Adrenal gland (tissue), 12 donors: ENCODE data around the gene LCOR. TPM values are rescaled to one million over a fixed set of nuclear protein-coding genes. Genes with fewer than 3 reads are reported as not detected.
"Not testable (repeated sequence)": the region's sequence is repeated elsewhere in the genome, so short reads cannot be mapped to it uniquely, and the experiment has no call there.

Experiments
- DNase-seq, 7 donors: peaks; one replicate each; pipeline ENCODE4 v3.0.0-alpha.2; 2019 to 2020
- H3K27ac ChIP-seq, 5 donors: fragments of 200-600 bp; sonication (generic) in 4 of 5; 1 replicate in 3 of 5; 2 replicates in 2 of 5; pipeline versions ENCODE4 v1.5.1 to v1.8.0; 2016 to 2020; ENCODE audit warnings: mild to moderate bottlenecking in 1 of 5
- H3K27me3 ChIP-seq: fragments of 200-600 bp; 2 replicates; pipeline ENCODE4 v1.8.0; 2021
- H3K36me3 ChIP-seq, 2 donors: fragments of 200-600 bp; replicated peaks in 1 of 2; 1 replicate in 1 of 2; 2 replicates in 1 of 2; pipeline versions ENCODE4 v1.5.1 to v1.8.0; 2018 to 2022
- H3K4me1 ChIP-seq, 2 donors: fragments of 200-600 bp; replicated peaks in 1 of 2; 1 replicate in 1 of 2; 2 replicates in 1 of 2; pipeline versions ENCODE4 v1.5.1 to v1.8.0; 2018 to 2021
- H3K4me3 ChIP-seq, 4 donors: fragments of 200-600 bp; sonication (generic) in 3 of 4; one replicate each; pipeline ENCODE4 v1.5.1; 2016 to 2018
- H3K9me3 ChIP-seq, 3 donors: fragments of 200-600 bp; sonication (generic) in 1 of 3; replicated peaks in 1 of 3; 1 replicate in 2 of 3; 2 replicates in 1 of 3; pipeline versions ENCODE4 v1.5.1 to v1.8.0; 2016 to 2021
- POLR2A ChIP-seq, 2 donors: fragments of 450-650 bp; IDR thresholded peaks; one replicate each; pipeline ENCODE4 v1.6.1; 2017; ENCODE audit warnings: antibody characterized with exemption in 2 of 2, mild to moderate bottlenecking in 2 of 2, moderate library complexity in 1 of 2
- WGBS, 4 donors: extraction: QIAGEN DNeasy Blood & Tissue Kit in 2 of 4; methylation state at CpG; one replicate each; pipeline versions ENCODE4 v1.1.5 to v1.1.7; 2013 to 2017; 5-methylcytosine and 5-hydroxymethylcytosine counted together
- intact Hi-C, 2 donors: fragments of 100-400 bp; cut with DNase I; formaldehyde crosslinking; loops; one replicate each; pipeline versions ENCODE4 v1.14.1 to v1.15.0; 2022 to 2023
- polyA plus RNA-seq, 3 donors: library from polyadenylated mRNA; stranded (reverse); fragments of 200-250 nt in 2 of 3; fragments of 350-450 nt in 1 of 3; fragmentation: Illumina TruSeq in 1 of 3; extraction: RNeasy Lipid Tissue Mini Kit (QIAGEN cat#74804) in 1 of 3; gene quantifications; one replicate each; pipeline ENCODE4 v1.2.3, GENCODE V29; 2013 to 2014
- total RNA-seq, 9 donors: library from RNA; depleted of rRNA in 4 of 9; stranded (reverse); fragments of >200 nt in 4 of 9; fragments of 120-200 nt in 1 of 9; fragmentation: NEBNext Ultra II Directional in 1 of 9; extraction: Animal tissue kit (Norgen Biotek cat#: 25700) in 1 of 9; gene quantifications; one replicate each; pipeline versions ENCODE4 v1.1.0 to v1.2.4, GENCODE V29; 2013 to 2023
- TF ChIP-seq, protein P1 (sequence below), 6 experiments: fragments of 450-650 bp in 4 of 6; fragments of 200-600 bp in 2 of 6; sonication (generic) in 1 of 6; IDR thresholded peaks; 1 replicate in 5 of 6; 2 replicates in 1 of 6; pipeline versions ENCODE4 v1.5.1 to v1.8.0; 2016 to 2021; ENCODE audit warnings: antibody characterized with exemption in 6 of 6, mild to moderate bottlenecking in 2 of 6, moderate library complexity in 1 of 6
- donor health status: healthy with polysubstance abuse.
- donor health status: Bipolar disorder and iron deficiency.
- donor health status: DM: yes; HTN: yes; CAD: no.
- donor health status: DM: no; HTN: no; CAD: no.
- donor health status: DM: no; HTN: no; CAD: no.
- donor health status: DM: yes; HTN: yes; CAD: no.

LCOR gene
- total and polyA plus RNA-seq, 12 donors, result 1.5 to 38.4 (median 17.2) TPM

DNA sequence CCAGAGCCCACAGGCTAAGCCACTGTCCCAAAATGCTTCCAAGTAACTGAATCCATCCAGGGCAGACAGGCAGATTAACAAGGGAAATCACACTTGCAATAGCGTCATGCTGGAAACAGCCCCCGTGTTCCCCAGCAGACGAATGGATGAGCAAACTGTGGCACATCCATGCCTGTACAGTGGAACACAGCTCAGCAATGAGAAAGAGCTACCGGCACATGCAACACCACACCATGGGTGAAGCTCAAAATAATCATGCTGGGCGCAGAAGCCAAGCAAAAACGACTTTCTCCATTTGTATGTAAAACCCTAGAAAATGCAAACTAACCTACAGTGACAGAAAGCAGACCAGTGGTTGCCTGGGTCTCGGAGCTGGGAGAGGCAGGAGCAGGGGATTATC, 200.5 kb downstream of the LCOR start:
- intact Hi-C loops, result loop anchor here in 1 of 2 donors (10.0 kb wide), 1 partner anchor 208 kb away; no protein-coding TSS in a partner anchor

DNA sequence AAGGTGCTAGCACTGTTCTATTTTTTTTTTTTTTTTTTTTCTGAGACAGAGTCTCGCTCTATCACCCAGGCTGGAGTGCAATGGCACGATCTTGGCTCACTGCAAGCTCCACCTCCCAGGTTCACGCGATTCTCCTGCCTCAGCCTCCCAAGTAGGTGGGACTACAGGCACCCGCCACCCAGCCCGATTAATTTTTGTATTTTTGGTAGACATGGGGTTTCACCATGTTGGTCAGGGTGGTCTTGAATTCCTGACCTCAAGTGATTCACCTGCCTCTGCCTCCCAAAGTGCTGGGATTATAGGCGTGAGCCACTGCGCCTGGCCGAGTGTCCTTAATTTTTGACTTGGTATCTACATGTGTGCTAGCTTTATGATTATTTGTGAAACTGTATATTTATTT, 201.7 kb downstream of the LCOR start:
- not testable (repeated sequence) for H3K4me1 ChIP-seq, H3K4me3 ChIP-seq, H3K27me3 ChIP-seq, DNase-seq, H3K36me3 ChIP-seq, H3K27ac ChIP-seq, H3K9me3 ChIP-seq
- intact Hi-C loops, result loop anchor here in 1 of 2 donors (10.0 kb wide), 1 partner anchor 209 kb away; no protein-coding TSS in a partner anchor
- WGBS, 4 donors, result 92 to 94% (median 92%) methylated on average over 9 of the region's 9 CpGs

More for the DNA sequence above, 200.5 kb downstream of the LCOR start:
- no peaks in the 10 kb centered on the region for H3K27me3 ChIP-seq
- 63 to 86% (median 69%) methylated on average over 5 to 7 of the region's 7 CpGs for WGBS, 4 donors
- H3K4me1 ChIP-seq, result peaks cover 0 to 3% of the 10 kb centered on the region in 2 donors
- TF ChIP-seq POLR2A (IDR thresholded peaks at IDR 0.05), result no peak
- TF ChIP-seq, protein P1, sequence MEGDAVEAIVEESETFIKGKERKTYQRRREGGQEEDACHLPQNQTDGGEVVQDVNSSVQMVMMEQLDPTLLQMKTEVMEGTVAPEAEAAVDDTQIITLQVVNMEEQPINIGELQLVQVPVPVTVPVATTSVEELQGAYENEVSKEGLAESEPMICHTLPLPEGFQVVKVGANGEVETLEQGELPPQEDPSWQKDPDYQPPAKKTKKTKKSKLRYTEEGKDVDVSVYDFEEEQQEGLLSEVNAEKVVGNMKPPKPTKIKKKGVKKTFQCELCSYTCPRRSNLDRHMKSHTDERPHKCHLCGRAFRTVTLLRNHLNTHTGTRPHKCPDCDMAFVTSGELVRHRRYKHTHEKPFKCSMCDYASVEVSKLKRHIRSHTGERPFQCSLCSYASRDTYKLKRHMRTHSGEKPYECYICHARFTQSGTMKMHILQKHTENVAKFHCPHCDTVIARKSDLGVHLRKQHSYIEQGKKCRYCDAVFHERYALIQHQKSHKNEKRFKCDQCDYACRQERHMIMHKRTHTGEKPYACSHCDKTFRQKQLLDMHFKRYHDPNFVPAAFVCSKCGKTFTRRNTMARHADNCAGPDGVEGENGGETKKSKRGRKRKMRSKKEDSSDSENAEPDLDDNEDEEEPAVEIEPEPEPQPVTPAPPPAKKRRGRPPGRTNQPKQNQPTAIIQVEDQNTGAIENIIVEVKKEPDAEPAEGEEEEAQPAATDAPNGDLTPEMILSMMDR (IDR thresholded peaks at IDR 0.05), result no peak
- no peak overlapping the region for H3K4me3 ChIP-seq
- H3K36me3 ChIP-seq, result no peaks in the 10 kb centered on the region
- no peak for DNase-seq
- H3K27ac ChIP-seq, result no peak overlapping the region
- no peaks in the 10 kb centered on the region for H3K9me3 ChIP-seq

DNA sequence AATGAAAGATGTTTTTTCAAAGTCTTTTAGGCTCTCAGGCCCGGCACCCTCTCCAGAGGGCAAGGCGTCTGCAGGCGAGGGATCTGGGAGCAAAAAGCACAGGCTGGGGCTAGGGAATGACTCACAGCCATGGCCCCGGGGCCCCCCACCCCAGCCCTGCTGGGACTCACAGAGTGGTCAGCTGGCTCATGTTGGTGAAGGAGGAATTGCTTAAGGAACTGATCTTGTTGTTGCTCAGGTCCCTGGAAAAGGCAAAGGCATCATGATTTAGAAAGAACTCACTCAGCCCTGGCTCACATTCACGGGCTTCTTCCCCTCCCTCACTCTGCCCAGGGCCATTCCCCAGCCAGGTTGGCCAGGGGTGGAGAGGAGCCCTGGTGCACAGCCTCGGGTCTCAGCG, 202.2 kb downstream of the LCOR start:
- WGBS, 4 donors, result 72 to 83% (median 78%) methylated on average over 7 of the region's 7 CpGs
- H3K36me3 ChIP-seq, result no peaks in the 10 kb centered on the region
- H3K9me3 ChIP-seq, result no peaks in the 10 kb centered on the region
- no peak for DNase-seq
- intact Hi-C loops, result loop anchor here in 1 of 2 donors (10.0 kb wide), 1 partner anchor 210 kb away; no protein-coding TSS in a partner anchor
- TF ChIP-seq POLR2A (IDR thresholded peaks at IDR 0.05), result no peak
- TF ChIP-seq, protein P1 (IDR thresholded peaks at IDR 0.05), result no peak
- no peaks in the 10 kb centered on the region for H3K27me3 ChIP-seq
- peaks cover 0 to 8% of the 10 kb centered on the region in 2 donors for H3K4me1 ChIP-seq
- H3K4me3 ChIP-seq, result no peak overlapping the region
- no peak overlapping the region for H3K27ac ChIP-seq

DNA sequence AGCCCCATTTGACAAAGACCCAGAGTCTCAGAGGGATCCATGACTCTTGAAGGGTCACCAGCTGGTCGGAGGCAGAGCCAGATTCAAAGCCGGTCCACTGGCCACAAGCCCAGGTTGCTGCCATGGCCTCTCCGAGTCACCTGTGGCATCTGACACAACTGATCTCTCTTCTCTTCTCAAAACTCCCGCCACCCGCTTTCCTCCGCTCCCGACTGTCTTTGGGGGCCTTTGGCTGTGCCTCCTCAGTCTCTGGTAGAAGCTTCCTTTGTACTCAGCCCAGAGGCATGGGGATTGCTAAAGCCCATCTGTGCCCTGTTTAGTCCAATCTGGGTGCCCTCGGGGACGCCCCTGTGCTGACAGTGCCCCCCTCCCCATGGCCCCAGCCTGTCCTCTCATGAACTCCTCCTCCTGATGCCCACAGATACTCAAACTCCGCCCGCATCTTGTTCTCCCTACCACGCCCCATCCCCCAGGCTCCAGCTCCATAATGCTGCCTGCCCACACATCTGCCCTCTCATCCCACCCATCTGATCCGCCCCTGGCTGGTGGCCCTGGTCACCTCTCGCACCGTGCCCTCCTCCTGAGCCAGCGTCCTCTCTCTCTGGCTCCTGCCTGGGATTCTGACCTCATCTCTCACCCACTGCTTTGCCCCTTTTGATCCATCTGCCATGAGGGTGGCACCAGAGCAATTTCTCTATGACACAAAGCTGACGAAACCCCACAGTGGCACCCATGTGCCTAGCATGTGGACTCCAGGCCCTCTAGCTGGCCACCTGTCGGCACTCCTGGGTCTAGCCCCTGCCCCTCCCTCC, 203.1 kb downstream of the LCOR start:
- Histone ChIP-seq H3K36me3 (no peaks in the 10 kb centered on the region), H3K4me1 (peaks cover 0 to 8% of the 10 kb centered on the region in 2 donors), H3K9me3 (no peaks in the 10 kb centered on the region), H3K27me3 (no peaks in the 10 kb centered on the region), H3K27ac (no peak overlapping the region), H3K4me3 (no peak overlapping the region)
- intact Hi-C loops, result loop anchor here in 1 of 2 donors (10.0 kb wide), 1 partner anchor 210 kb away; no protein-coding TSS in a partner anchor
- TF ChIP-seq, protein P1 (IDR thresholded peaks at IDR 0.05), result no peak
- TF ChIP-seq POLR2A (IDR thresholded peaks at IDR 0.05), result no peak
- DNase-seq, result no peak
- WGBS, 4 donors, result 76 to 84% (median 80%) methylated on average over 18 of the region's 18 CpGs
